HUES64 (cell line): Measurements from ENCODE around the gene FAM177B. TPM values are rescaled to one million over a fixed set of nuclear protein-coding genes. Genes with fewer than 3 reads are reported as not detected.

ENCODE experiments used
- H3K27ac ChIP-seq: 2 replicates; pipeline ENCODE4 v1.7.0; 2013; ENCODE audit warnings: low read depth, low read length, inconsistent platforms
- H3K27me3 ChIP-seq: 2 replicates; pipeline ENCODE4 v1.6.1; 2013; ENCODE audit warnings: mild to moderate bottlenecking, low read length; ENCODE audit not compliant: insufficient read depth
- H3K36me3 ChIP-seq: 2 replicates; pipeline ENCODE4 v1.6.1; 2013; ENCODE audit warnings: mild to moderate bottlenecking, low read length; ENCODE audit not compliant: insufficient read depth
- H3K4me1 ChIP-seq: 2 replicates; pipeline ENCODE4 v1.6.1; 2013; ENCODE audit warnings: mild to moderate bottlenecking, low read length, moderate library complexity; ENCODE audit not compliant: insufficient read depth
- H3K4me3 ChIP-seq: 2 replicates; pipeline ENCODE4 v1.5.1; 2013; ENCODE audit warnings: mild to moderate bottlenecking, low read length, moderate library complexity
- H3K9ac ChIP-seq: 2 replicates; pipeline ENCODE4 v1.6.1; 2013; ENCODE audit warnings: mild to moderate bottlenecking, low read depth, low read length
- H3K9me3 ChIP-seq: 2 replicates; pipeline ENCODE4 v1.6.1; 2013; ENCODE audit warnings: low read depth, low read length; ENCODE audit not compliant: insufficient read depth
- WGBS: fragments of 150-250, 120-280 bp; methylation state at CpG from one replicate; pipeline ENCODE4 v1.1.7; 2013; ENCODE audit warnings: missing lambda C conversion rate; 5-methylcytosine and 5-hydroxymethylcytosine counted together
- polyA plus RNA-seq, 2 experiments: library from polyadenylated mRNA; stranded (reverse); fragments of 50-300 nt; gene quantifications; one replicate each; pipeline ENCODE4 v1.2.3, GENCODE V29; 2013

The FAM177B gene
- polyA plus RNA-seq (2013, experiment 1 of 2), result not detected
- not detected for polyA plus RNA-seq (2013, experiment 2 of 2)

DNA sequence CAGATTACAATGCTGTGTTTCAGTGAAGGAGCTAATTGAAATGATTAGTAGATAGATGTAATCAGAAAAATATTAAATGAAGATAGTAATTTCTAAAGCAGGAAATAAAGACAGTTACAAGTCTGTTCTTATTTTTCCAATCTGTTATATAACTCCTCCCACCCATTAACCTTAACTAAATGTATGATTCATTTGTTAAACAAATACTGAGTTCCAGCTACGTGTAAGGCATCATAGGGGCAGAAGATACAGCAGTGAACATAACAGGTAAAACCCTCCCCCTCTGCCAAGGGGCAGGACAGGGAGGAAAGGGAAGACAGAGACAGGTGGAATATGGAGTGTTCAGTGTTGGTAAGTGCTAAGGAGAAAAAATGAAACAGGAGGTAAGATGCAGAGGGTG is at the start of gene FAM177B:
FAM177B (plus strand) TSS at position 231 of the 400 bp plus-strand sequence. CDS start 9,344 bp downstream, outside the sequence.
- no peaks in the 10 kb centered on the region for H3K27me3 ChIP-seq
- no peak within 1 kb of the TSS for H3K9ac ChIP-seq
- H3K4me1 ChIP-seq, result peaks cover 24% of the 10 kb centered on the region
- WGBS, result 50% methylated on average over 1 of the region's 1 CpG
- peaks cover 31% of the 10 kb centered on the region for H3K36me3 ChIP-seq
- H3K27ac ChIP-seq, result peak within 1 kb of the TSS; percentile 63
- no peaks in the 10 kb centered on the region for H3K9me3 ChIP-seq
- 0 out of 2 replicates have a peak within 1 kb of the TSS, but pooled peaks have one; percentile 3 for H3K4me3 ChIP-seq

DNA sequence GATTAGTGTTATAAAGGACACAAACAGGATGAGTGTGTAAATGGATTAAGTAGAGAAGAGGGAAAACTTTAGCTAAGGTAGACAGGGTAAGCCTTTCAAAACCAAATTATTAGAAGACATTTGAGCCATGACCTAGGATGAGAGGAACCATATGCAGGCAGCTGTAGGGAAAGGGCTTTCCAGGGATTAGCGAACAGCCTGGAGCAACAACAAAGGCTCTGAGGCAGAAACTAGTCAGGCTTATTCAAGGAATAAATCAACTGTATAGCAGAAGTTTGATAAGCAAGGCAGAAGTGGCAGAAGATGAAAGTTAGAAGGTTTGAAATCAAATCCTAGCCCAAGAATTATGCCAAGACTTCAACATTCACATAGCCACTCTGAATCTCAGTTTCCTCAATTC is 46.0 kb upstream of the FAM177B start:
- no peaks in the 10 kb centered on the region for H3K4me1 ChIP-seq
- WGBS, result 98% methylated on average over 1 of the region's 1 CpG
- H3K27me3 ChIP-seq, result no peaks in the 10 kb centered on the region
- H3K27ac ChIP-seq, result no peak overlapping the region
- no peaks in the 10 kb centered on the region for H3K9me3 ChIP-seq
- no peak overlapping the region for H3K9ac ChIP-seq
- H3K4me3 ChIP-seq, result no peak overlapping the region
- H3K36me3 ChIP-seq, result peaks cover 48% of the 10 kb centered on the region

DNA sequence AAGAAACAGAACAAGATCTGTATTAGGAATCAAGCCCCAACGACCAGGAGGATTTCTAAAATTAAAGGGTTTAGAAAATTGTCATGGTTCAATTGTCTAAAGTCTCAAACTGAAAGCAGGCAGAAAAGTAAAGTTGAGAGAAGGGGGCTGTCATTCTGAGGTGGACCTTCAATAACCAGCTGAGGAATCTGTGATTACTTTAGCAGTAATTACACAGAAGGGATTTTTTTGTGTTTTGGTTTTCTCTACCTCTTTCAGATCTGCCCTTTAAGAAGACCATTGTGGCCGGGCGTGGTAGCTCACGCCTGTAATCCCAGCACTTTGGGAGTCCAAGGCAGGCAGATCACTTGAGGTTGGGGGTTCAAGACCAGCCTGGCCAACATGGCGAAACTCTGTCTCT is 42.1 kb upstream of the FAM177B start:
- Histone ChIP-seq H3K4me1 (no peaks in the 10 kb centered on the region), H3K27ac (no peak overlapping the region), H3K36me3 (peaks cover 48% of the 10 kb centered on the region), H3K9ac (no peak overlapping the region), H3K27me3 (no peaks in the 10 kb centered on the region), H3K9me3 (no peaks in the 10 kb centered on the region), H3K4me3 (no peak overlapping the region)
- 93% methylated on average over 5 of the region's 5 CpGs for WGBS

DNA sequence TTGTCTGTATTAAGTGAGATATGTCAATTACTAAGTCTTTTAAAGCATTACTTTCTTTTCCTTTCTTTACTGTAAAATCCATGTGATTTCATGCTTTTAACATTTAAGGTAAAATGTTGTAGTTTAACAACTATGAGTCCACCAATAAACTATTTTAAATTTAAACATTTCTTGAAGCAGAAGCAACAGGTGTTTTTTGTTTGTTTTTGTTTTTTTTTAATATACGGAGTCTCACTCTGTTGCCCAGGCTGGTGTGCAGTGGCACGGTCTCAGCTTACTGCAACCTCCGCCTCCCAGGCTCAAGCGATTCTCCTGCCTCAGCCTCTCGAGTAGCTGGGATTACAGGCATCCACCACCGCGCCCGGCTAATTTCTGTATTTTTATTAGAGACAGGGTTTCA is 40.3 kb upstream of the FAM177B start:
- WGBS, result 97% methylated on average over 8 of the region's 8 CpGs
- Histone ChIP-seq H3K36me3 (peaks cover 55% of the 10 kb centered on the region), H3K4me3 (no peak overlapping the region), H3K9ac (no peak overlapping the region), H3K9me3 (no peaks in the 10 kb centered on the region), H3K27me3 (no peaks in the 10 kb centered on the region), H3K4me1 (no peaks in the 10 kb centered on the region), H3K27ac (no peak overlapping the region)

DNA sequence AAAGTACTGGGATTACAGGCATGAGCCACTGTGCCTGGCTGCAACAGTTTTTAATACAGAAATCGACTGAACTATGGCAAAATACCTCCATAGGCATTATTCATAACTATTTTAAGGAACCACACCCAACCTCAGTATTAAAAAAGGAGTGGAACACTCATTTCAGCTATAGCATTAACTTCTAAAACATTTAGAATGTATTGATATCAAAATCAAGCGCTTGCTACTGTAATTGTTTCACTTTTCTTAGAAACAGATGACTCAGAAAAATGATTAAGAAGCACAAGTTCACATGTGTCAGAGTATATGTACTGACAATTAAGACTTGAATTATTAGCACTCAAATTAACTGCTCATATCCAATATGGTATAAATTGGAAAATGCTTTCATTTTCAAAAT is 39.8 kb upstream of the FAM177B start:
- peaks cover 54% of the 10 kb centered on the region for H3K36me3 ChIP-seq
- 94% methylated on average over 2 of the region's 2 CpGs for whole genome bisulfite sequencing
- H3K27ac ChIP-seq, result no peak overlapping the region
- H3K9ac ChIP-seq, result no peak overlapping the region
- H3K27me3 ChIP-seq, result no peaks in the 10 kb centered on the region
- H3K9me3 ChIP-seq, result no peaks in the 10 kb centered on the region
- H3K4me3 ChIP-seq, result no peak overlapping the region
- H3K4me1 ChIP-seq, result no peaks in the 10 kb centered on the region

DNA sequence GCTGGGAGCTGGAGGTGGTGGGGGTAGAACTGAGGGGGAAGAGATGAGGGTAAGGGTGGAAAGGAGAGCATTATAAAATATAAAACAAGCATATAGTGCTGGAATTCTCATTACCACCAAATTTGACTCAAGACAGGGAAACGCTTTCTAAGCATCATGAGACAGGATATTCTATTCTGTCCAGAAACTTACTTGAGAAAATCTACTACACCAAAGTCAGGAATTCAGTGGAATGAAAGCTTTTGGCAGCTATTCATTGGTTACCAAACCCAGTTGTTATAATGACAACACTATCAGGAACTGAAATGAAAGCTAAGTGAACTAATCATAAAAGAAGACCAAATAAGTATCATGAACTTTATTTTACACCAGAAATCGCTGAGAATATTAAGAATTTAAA is 39.2 kb upstream of the FAM177B start:
- no peak overlapping the region for H3K27ac ChIP-seq
- H3K4me3 ChIP-seq, result no peak overlapping the region
- H3K9ac ChIP-seq, result no peak overlapping the region
- H3K9me3 ChIP-seq, result no peaks in the 10 kb centered on the region
- no peaks in the 10 kb centered on the region for H3K4me1 ChIP-seq
- 95% methylated on average over 1 of the region's 2 CpGs for WGBS
- H3K27me3 ChIP-seq, result no peaks in the 10 kb centered on the region
- H3K36me3 ChIP-seq, result peaks cover 54% of the 10 kb centered on the region

DNA sequence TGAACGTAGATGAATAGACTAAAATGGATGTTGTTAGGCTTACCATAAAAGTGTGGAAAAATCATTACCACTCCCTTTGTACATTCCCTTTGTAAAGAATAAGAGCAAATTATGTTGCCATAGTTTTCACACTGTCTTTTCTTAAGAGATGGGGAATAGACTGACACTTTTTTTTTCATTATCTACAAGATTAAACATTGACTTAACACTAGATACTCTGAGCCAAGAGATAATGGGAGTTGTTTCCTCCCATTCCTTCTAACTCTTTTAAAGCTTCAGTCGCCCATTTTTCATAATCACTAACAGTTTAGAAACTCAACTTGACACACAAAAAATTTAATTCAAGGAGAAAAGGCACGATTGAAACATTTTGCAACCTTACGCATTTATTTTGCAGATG is 34.8 kb upstream of the FAM177B start:
- 92% methylated on average over 3 of the region's 4 CpGs for WGBS

DNA sequence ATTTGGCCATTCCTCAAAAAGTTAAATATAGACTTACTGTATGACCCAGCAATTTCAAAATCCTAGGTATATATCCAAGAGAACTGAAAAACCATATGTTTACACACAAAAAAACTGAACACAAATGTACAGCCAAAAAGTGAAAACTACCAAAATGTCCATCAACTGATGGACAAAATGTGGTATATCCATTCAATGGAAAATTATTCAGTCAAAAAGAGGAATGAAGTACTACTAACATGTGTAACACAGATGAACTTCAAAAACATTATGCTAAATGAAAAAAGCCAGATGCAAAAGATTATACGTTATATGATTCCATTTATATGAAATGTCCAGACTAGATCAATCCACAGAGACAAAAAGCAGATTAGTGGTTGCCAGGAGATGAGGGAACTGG is 32.7 kb upstream of the FAM177B start:
- 100% methylated on average over 1 of the region's 1 CpG for WGBS
- H3K36me3 ChIP-seq, result peaks cover 45% of the 10 kb centered on the region

More for the DNA sequence above, 34.8 kb upstream of the FAM177B start:
- H3K27ac ChIP-seq, result no peak overlapping the region
- no peaks in the 10 kb centered on the region for H3K27me3 ChIP-seq
- H3K4me1 ChIP-seq, result no peaks in the 10 kb centered on the region
- H3K9me3 ChIP-seq, result peaks cover 9% of the 10 kb centered on the region; the same call in 1 of the 2 replicates
- H3K36me3 ChIP-seq, result peaks cover 56% of the 10 kb centered on the region
- no peak overlapping the region for H3K4me3 ChIP-seq
- no peak overlapping the region for H3K9ac ChIP-seq

DNA sequence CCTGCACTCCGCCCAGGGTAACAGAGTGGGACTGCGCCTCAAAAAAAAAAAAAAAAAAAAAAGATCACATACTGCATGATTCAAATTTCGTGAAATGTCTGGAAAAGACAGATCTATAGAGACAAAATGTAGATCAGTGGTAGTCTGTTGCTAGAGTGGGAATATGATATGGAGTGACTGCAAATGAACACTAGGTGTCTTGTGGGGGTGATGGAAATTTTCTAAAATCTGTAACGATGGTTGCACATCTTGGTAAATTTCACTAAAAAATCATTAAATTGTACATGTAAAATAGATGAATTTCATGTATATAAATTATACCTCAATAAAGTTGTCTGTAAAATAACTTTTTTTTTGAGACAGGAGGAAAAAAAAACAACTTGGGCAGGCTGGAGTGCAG is 30.2 kb upstream of the FAM177B start:
- H3K4me1 ChIP-seq, result peaks cover 6% of the 10 kb centered on the region; the same call in 1 of the 2 replicates
- 64% methylated on average over 3 of the region's 4 CpGs for WGBS
- H3K9ac ChIP-seq, result no peak overlapping the region
- H3K4me3 ChIP-seq, result no peak overlapping the region
- no peak overlapping the region for H3K27ac ChIP-seq
- peaks cover 9% of the 10 kb centered on the region; the same call in 1 of the 2 replicates for H3K9me3 ChIP-seq
- peaks cover 25% of the 10 kb centered on the region for H3K36me3 ChIP-seq
- no peaks in the 10 kb centered on the region for H3K27me3 ChIP-seq

More for the DNA sequence above, 32.7 kb upstream of the FAM177B start:
- no peaks in the 10 kb centered on the region for H3K27me3 ChIP-seq
- H3K9me3 ChIP-seq, result peaks cover 9% of the 10 kb centered on the region; the same call in 1 of the 2 replicates
- H3K9ac ChIP-seq, result no peak overlapping the region
- no peak overlapping the region for H3K4me3 ChIP-seq
- no peak overlapping the region for H3K27ac ChIP-seq
- H3K4me1 ChIP-seq, result no peaks in the 10 kb centered on the region

DNA sequence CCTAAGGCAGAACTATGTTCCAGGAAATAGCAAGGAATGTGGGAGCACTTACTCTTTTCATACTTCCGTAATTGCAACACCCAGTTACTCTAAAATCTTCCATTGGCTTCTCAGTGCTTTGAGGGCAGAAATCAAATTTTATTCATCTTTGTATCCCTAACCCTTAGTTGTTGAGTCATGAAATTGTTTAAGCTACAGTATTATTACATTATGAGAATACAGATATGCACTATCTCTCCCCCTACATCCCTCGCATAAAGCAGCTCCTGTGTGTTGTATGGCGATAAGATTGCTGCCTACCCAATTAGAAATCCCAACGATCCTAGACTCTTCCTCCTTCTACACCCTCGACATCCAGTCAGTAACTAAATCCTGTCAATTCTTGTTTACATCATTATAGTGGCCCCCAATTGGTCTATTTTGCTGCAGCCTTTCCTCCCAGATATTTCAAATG is 27.3 kb upstream of the FAM177B start:
- WGBS, result 92% methylated on average over 5 of the region's 5 CpGs
- H3K9ac ChIP-seq, result no peak overlapping the region
- H3K9me3 ChIP-seq, result peaks cover 4% of the 10 kb centered on the region; the same call in 1 of the 2 replicates
- H3K4me3 ChIP-seq, result no peak overlapping the region
- H3K4me1 ChIP-seq, result peaks cover 6% of the 10 kb centered on the region; the same call in 1 of the 2 replicates
- no peaks in the 10 kb centered on the region for H3K27me3 ChIP-seq
- H3K27ac ChIP-seq, result no peak overlapping the region
- no peaks in the 10 kb centered on the region; the same call in 1 of the 2 replicates for H3K36me3 ChIP-seq

DNA sequence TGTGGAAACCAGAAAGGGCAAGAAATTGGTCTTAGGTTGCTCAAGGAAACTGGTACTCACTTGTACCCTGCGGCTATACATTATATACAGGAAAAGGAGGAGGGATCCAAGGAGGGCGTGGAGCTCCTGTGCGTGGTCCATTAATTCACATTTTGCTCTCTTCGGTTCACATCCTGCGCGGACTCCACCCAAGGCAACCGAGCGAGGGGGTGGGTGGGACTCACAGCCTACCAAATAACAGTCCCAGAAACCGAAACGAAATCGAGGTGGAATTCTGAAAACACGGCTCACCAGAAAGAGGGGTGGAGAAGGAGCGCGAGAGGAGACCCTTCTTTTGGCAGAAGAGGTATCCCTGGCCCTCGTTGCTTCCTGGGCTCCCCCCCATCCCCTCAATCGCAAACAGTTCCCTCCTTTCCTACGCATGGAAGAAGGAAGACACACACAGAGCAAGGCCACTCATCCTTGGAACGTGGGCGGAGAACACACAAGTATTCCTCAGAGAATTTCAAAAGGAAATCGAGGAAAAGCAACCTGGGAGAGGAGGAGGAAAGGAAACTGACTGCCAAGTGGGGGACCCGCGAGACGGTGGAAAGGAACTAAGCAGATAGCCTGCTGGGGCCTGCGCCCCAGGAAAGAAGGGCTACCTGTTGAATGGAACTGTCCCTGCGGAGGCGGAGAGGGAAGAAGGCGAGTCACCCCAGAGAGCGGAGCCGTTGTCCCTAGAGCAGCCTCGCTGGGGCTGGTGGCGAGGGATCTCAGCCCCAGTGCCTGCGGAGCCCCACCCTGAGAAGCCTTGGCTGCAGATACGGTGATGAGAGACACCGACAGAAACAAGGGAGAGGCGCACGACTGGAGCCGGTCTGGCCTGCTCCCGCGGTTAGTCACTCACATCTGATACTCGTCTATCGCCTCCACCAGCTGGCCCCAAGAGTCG is 25.4 kb upstream of the FAM177B start:
- peak overlapping the region; percentile 96 for H3K4me3 ChIP-seq
- H3K4me1 ChIP-seq, result peaks cover 6% of the 10 kb centered on the region; the same call in 1 of the 2 replicates
- H3K36me3 ChIP-seq, result peaks cover 9% of the 10 kb centered on the region
- H3K27ac ChIP-seq, result peak overlapping the region; percentile 34
- H3K27me3 ChIP-seq, result no peaks in the 10 kb centered on the region
- H3K9ac ChIP-seq, result peak overlapping the region; percentile 87
- under 1% methylated on average over 41 of the region's 42 CpGs for WGBS
- H3K9me3 ChIP-seq, result no peaks in the 10 kb centered on the region
